HEK293 (cell line): ENCODE data around the gene SNAPIN.

Experiments
- GFI1B ChIP-seq: fragments of 450-650 bp; formaldehyde crosslinking; IDR thresholded peaks from 2 replicates; pipeline ENCODE4 v1.5.1; 2016; ENCODE audit warnings: missing biosample characterization, missing genetic modification characterization
- GLIS2 ChIP-seq: fragments of 450-650 bp; formaldehyde crosslinking; IDR thresholded peaks from 2 replicates; pipeline ENCODE4 v1.5.1; 2016; ENCODE audit warnings: missing biosample characterization, missing genetic modification characterization
- INSM2 ChIP-seq: fragments of 450-650 bp; formaldehyde crosslinking; IDR thresholded peaks from 2 replicates; pipeline ENCODE4 v1.5.1; 2016; ENCODE audit warnings: missing biosample characterization, missing genetic modification characterization
- REST ChIP-seq: fragments of 450-650 bp; formaldehyde crosslinking; IDR thresholded peaks from 2 replicates; pipeline ENCODE4 v1.5.1; 2016; ENCODE audit warnings: missing biosample characterization, missing genetic modification characterization
- SCRT1 ChIP-seq: fragments of 450-650 bp; formaldehyde crosslinking; IDR thresholded peaks from 2 replicates; pipeline ENCODE4 v1.5.1; 2016; ENCODE audit warnings: missing biosample characterization, missing genetic modification characterization, borderline replicate concordance
- TRIM28 ChIP-seq: IDR thresholded peaks from 2 replicates; pipeline ENCODE4 v1.6.1; 2011; ENCODE audit warnings: low read length, control low read depth, borderline replicate concordance
- TSHZ1 ChIP-seq: fragments of 450-650 bp; formaldehyde crosslinking; IDR thresholded peaks from 2 replicates; pipeline ENCODE4 v1.5.1; 2016; ENCODE audit warnings: missing biosample characterization, missing genetic modification characterization, borderline replicate concordance
- ZBTB48 ChIP-seq: fragments of 450-650 bp; formaldehyde crosslinking; IDR thresholded peaks from 2 replicates; pipeline ENCODE4 v1.5.1; 2016; ENCODE audit warnings: missing biosample characterization, missing genetic modification characterization
- ZFP3 ChIP-seq: fragments of 450-650 bp; formaldehyde crosslinking; IDR thresholded peaks from 2 replicates; pipeline ENCODE4 v1.5.1; 2016; ENCODE audit warnings: low read depth, missing biosample characterization, missing genetic modification characterization
- ZNF114 ChIP-seq: fragments of 450-650 bp; formaldehyde crosslinking; IDR thresholded peaks from 2 replicates; pipeline ENCODE4 v1.5.0; 2017; ENCODE audit warnings: missing biosample characterization, missing genetic modification characterization
- ZNF146 ChIP-seq: fragments of 450-650 bp; formaldehyde crosslinking; IDR thresholded peaks from 2 replicates; pipeline ENCODE4 v1.5.1; 2016; ENCODE audit warnings: missing biosample characterization, missing genetic modification characterization
- ZNF174 ChIP-seq: fragments of 450-650 bp; formaldehyde crosslinking; IDR thresholded peaks from 2 replicates; pipeline ENCODE4 v1.5.0; 2017; ENCODE audit warnings: missing biosample characterization, mild to moderate bottlenecking, missing genetic modification characterization
- ZNF19 ChIP-seq: fragments of 450-650 bp; formaldehyde crosslinking; IDR thresholded peaks from 2 replicates; pipeline ENCODE4; 2016; ENCODE audit warnings: missing biosample characterization, missing genetic modification characterization, low read depth
- ZNF214 ChIP-seq: fragments of 450-650 bp; formaldehyde crosslinking; IDR thresholded peaks from 2 replicates; pipeline ENCODE4 v1.5.1; 2017; ENCODE audit warnings: missing biosample characterization, mild to moderate bottlenecking, missing genetic modification characterization, borderline replicate concordance
- ZNF23 ChIP-seq: fragments of 450-650 bp; formaldehyde crosslinking; IDR thresholded peaks from 2 replicates; pipeline ENCODE4 v1.5.1; 2016; ENCODE audit warnings: missing biosample characterization, missing genetic modification characterization, borderline replicate concordance
- ZNF341 ChIP-seq: fragments of 450-650 bp; formaldehyde crosslinking; IDR thresholded peaks from 2 replicates; pipeline ENCODE4; 2016; ENCODE audit warnings: low read depth, missing biosample characterization, missing genetic modification characterization
- ZNF37A ChIP-seq: fragments of 450-650 bp; IDR thresholded peaks from 2 replicates; pipeline ENCODE4 v1.5.1; 2018; ENCODE audit warnings: missing biosample characterization, missing genetic modification characterization
- ZNF529 ChIP-seq: fragments of 450-650 bp; formaldehyde crosslinking; IDR thresholded peaks from 2 replicates; pipeline ENCODE4 v1.5.1; 2017; ENCODE audit warnings: missing genetic modification characterization, missing biosample characterization; ENCODE audit not compliant: insufficient replicate concordance
- ZNF530 ChIP-seq: fragments of 450-650 bp; formaldehyde crosslinking; IDR thresholded peaks from 2 replicates; pipeline ENCODE4 v1.5.1; 2016; ENCODE audit warnings: low read depth, missing biosample characterization, missing genetic modification characterization
- ZNF555 ChIP-seq: fragments of 450-650 bp; formaldehyde crosslinking; conservative IDR thresholded peaks from 2 replicates; pipeline ENCODE4 v1.5.1; 2017; ENCODE audit warnings: missing biosample characterization, mild to moderate bottlenecking, missing genetic modification characterization, inconsistent platforms
- ZNF561 ChIP-seq: fragments of 450-650 bp; IDR thresholded peaks from 2 replicates; pipeline ENCODE4 v1.5.1; 2018; ENCODE audit warnings: missing biosample characterization, missing genetic modification characterization, borderline replicate concordance
- ZNF571 ChIP-seq: fragments of 450-650 bp; formaldehyde crosslinking; IDR thresholded peaks from 2 replicates; pipeline ENCODE4 v1.5.0; 2017; ENCODE audit warnings: missing biosample characterization, missing genetic modification characterization
- ZNF596 ChIP-seq: fragments of 450-650 bp; IDR thresholded peaks from 2 replicates; pipeline ENCODE4 v1.5.0; 2018; ENCODE audit warnings: missing biosample characterization, mild to moderate bottlenecking, missing genetic modification characterization, moderate library complexity
- ZNF629 ChIP-seq: fragments of 450-650 bp; formaldehyde crosslinking; IDR thresholded peaks from 2 replicates; pipeline ENCODE4 v1.5.1; 2017; ENCODE audit warnings: missing biosample characterization, missing genetic modification characterization
- ZNF645 ChIP-seq: fragments of 450-650 bp; formaldehyde crosslinking; IDR thresholded peaks from 2 replicates; pipeline ENCODE4; 2016; ENCODE audit warnings: missing biosample characterization, missing genetic modification characterization
- ZNF747 ChIP-seq: fragments of 450-650 bp; formaldehyde crosslinking; IDR thresholded peaks from 2 replicates; pipeline ENCODE4 v1.5.1; 2016; ENCODE audit warnings: missing biosample characterization, missing genetic modification characterization
- ZNF792 ChIP-seq: fragments of 450-650 bp; formaldehyde crosslinking; IDR thresholded peaks from 2 replicates; pipeline ENCODE4 v1.5.1; 2016; ENCODE audit warnings: missing biosample characterization, missing genetic modification characterization
- ZNF830 ChIP-seq: fragments of 450-650 bp; IDR thresholded peaks from 2 replicates; pipeline ENCODE4 v1.5.0; 2018; ENCODE audit warnings: missing biosample characterization, missing genetic modification characterization, low read depth, mild to moderate bottlenecking, moderate library complexity
- ZSCAN4 ChIP-seq: fragments of 450-650 bp; formaldehyde crosslinking; IDR thresholded peaks from 2 replicates; pipeline ENCODE4 v1.5.1; 2017; ENCODE audit warnings: missing biosample characterization, missing genetic modification characterization

Gene SNAPIN

GRCh38 chr1:153633754-153634665, 24.5 kb upstream of the SNAPIN start, which contains the start of gene CHTOP (continued):
- TF ChIP-seq GLIS2 (tag by site-specific recombination) (peak; percentile 97), TRIM28 (no peak), ZBTB48 (tag by site-specific recombination) (no peak; the same call in 1 of the 2 replicates), ZNF747 (tag by site-specific recombination) (no peak), ZNF645 (tag by site-specific recombination) (no peak), ZNF555 (tag by site-specific recombination) (no peak), ZNF529 (tag by site-specific recombination) (no peak), ZNF571 (tag by site-specific recombination) (no peak), ZNF561 (tag by site-specific recombination) (peak; percentile 80; the same call in 1 of the 2 replicates), REST (tag by site-specific recombination) (peak; percentile 55), ZNF341 (peak; percentile 91), ZNF214 (tag by site-specific recombination) (no peak), ZNF37A (tag by site-specific recombination) (no peak), ZNF23 (tag by site-specific recombination) (no peak), ZNF530 (tag by site-specific recombination) (no peak), ZNF114 (tag by site-specific recombination) (no peak), ZNF830 (tag by site-specific recombination) (no peak), ZNF174 (tag by site-specific recombination) (no peak), ZNF792 (tag by site-specific recombination) (peak; percentile 65; the same call in 1 of the 2 replicates), GFI1B (tag by site-specific recombination) (no peak), ZNF596 (no peak), ZNF629 (peak; percentile 93), TSHZ1 (tag by site-specific recombination) (peak; percentile 46; the same call in 1 of the 2 replicates), ZFP3 (no peak), INSM2 (tag by site-specific recombination) (peak; percentile 77), ZSCAN4 (tag by site-specific recombination) (peak; percentile 63), SCRT1 (tag by site-specific recombination) (no peak), ZNF19 (tag by site-specific recombination) (no peak; the same call in 1 of the 2 replicates), ZNF146 (peak; percentile 68)
